HG03095 (cell line): Measurements from ENCODE around the gene TMIGD3.

Source experiments
- ATAC-seq: cut with Tn5 transposase; IDR thresholded peaks from one replicate; pipeline ENCODE4 v1.9.1; 2021; ENCODE audit warnings: moderate library complexity; ENCODE audit not compliant: unreplicated experiment

Gene TMIGD3

GRCh38 chr1:111476214-111476613, 27.2 kb downstream of the TMIGD3 start:
- no peak for ATAC-seq

- no peak for ATAC-seq
These were observed 27.7 kb downstream of the TMIGD3 start for GRCh38 chr1:111475701-111476100.

- ATAC-seq, result no peak
These were observed 28.9 kb downstream of the TMIGD3 start for GRCh38 chr1:111474521-111474920.

GRCh38 chr1:111474106-111474505, 29.3 kb downstream of the TMIGD3 start:
- ATAC-seq, result no peak

- ATAC-seq, result no peak
These were observed 31.9 kb downstream of the TMIGD3 start for GRCh38 chr1:111471538-111471937.

GRCh38 chr1:111471012-111471411, 32.4 kb downstream of the TMIGD3 start:
- no peak for ATAC-seq

GRCh38 chr1:111470596-111470995, 32.8 kb downstream of the TMIGD3 start:
- ATAC-seq, result no peak

GRCh38 chr1:111469539-111469938, 33.9 kb downstream of the TMIGD3 start:
- ATAC-seq, result no peak

- ATAC-seq, result no peak
These were observed 34.7 kb downstream of the TMIGD3 start for GRCh38 chr1:111468717-111469100.

- no peak for ATAC-seq
These were observed 35.3 kb downstream of the TMIGD3 start for GRCh38 chr1:111467865-111468716.

- no peak for ATAC-seq
These were observed 37.0 kb downstream of the TMIGD3 start for GRCh38 chr1:111466480-111466879.

- no peak for ATAC-seq
These were observed 37.7 kb downstream of the TMIGD3 start for GRCh38 chr1:111465754-111466153.

GRCh38 chr1:111463029-111463683, 40.3 kb downstream of the TMIGD3 start:
- ATAC-seq, result no peak

GRCh38 chr1:111462370-111463028, 40.9 kb downstream of the TMIGD3 start:
- no peak for ATAC-seq

GRCh38 chr1:111461765-111462164, 41.7 kb downstream of the TMIGD3 start:
- no peak for ATAC-seq

- no peak for ATAC-seq
These were observed 47.8 kb downstream of the TMIGD3 start for GRCh38 chr1:111455642-111456031.

GRCh38 chr1:111454859-111455641, 48.4 kb downstream of the TMIGD3 start:
- ATAC-seq, result no peak

- no peak for ATAC-seq
These were observed 49.7 kb downstream of the TMIGD3 start for GRCh38 chr1:111453706-111454105.

- no peak for ATAC-seq
These were observed 50.9 kb downstream of the TMIGD3 start for GRCh38 chr1:111452581-111452980.

- ATAC-seq, result no peak
These were observed 53.2 kb downstream of the TMIGD3 start for GRCh38 chr1:111450185-111450584.

GRCh38 chr1:111449703-111450017, 53.8 kb downstream of the TMIGD3 start:
- no peak for ATAC-seq
